ENCODE results near the gene MATN1.

Gene MATN1

DNA sequence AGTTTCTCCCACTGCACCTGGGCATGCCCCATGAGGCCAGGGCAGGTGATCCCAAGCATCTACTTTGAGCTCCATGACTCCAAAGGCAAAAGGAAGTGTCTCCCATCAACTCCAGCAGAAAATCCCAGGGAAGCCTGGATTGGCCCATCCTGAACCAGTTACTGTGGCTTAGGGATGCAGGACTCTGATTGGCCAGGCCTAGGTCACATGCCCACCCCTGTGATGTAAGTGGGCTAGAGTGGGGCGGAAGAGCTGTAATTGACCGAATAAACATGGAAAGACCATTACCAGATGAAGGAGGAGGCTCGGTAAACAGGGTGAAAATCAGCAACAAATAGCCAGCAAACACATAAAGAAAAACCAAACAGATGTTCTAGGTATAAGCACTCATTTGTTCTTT, 45.2 kb downstream of the MATN1 start:
- no peak for DNase-seq

DNA sequence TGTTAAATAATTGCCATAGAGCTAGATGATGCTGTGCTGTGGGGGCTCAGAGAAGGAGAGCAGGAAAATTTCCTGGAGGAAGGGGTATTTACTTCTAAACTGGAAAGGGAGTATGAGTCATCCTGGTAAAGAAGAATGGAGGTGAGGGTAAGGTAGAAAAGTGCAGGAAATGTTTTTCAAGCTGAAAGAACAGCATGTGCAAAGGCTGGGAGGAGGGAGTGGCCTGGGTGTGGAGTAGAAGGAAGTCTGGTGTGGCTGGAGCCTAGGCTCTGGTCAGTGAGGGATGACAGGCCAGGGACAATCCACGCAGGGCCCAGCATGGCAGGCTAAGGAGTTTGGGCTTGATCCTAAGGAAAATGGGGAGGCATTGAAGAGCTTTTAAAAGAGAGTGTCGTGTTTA, 45.9 kb downstream of the MATN1 start:
- DNase-seq: no peak

- no peak for DNase-seq
These were observed 47.6 kb downstream of the MATN1 start for GRCh38 chr1:30675761-30676160.

DNA sequence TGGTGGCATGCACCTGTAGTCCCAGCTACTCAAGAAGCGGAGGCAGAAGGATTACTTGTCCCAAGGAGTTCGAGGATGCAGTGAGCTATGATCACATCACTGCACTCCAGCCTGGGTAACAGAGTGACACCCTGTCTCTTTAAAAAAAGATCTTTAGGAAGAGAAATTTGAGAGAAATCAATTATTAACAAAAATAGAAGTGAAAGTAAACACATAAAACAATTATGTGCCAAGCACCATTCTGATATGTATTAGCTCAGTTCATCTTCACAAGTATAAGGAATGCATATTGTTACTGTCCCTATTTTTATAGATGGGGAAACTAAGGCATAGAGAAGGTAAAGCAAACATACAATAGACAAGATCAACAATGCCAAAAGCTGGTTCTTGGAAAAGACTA, 48.1 kb downstream of the MATN1 start:
- no peak for DNase-seq

GRCh38 chr1:30673395-30673794, 50.0 kb downstream of the MATN1 start:
- DNase-seq: no peak

DNA sequence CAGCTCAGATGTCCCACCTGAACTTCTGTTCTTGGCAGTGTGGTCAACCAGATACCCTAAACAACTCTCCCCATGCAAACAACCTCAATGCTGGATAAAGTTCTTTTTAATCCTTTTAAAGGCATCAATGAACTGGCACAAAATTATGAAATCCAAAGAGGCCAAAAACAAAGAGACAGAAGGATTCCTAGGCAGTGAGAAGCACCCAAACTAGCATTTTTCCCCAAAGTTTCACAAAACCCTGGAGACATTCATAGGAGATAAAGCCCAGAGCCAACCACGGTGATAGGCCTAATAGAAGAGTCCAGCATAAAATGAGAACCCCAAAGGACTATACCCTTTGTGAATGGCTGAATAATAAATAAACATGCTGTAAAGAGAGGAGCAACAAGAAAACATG, 50.7 kb downstream of the MATN1 start:
- DNase-seq: no peak

GRCh38 chr1:30670240-30671060, 52.9 kb downstream of the MATN1 start:
- no peak for DNase-seq

GRCh38 chr1:30668546-30669327, 54.6 kb downstream of the MATN1 start:
- no peak for DNase-seq

- DNase-seq: no peak
These were observed 55.4 kb downstream of the MATN1 start for GRCh38 chr1:30668024-30668423.

- no peak for DNase-seq
These were observed 56.6 kb downstream of the MATN1 start for GRCh38 chr1:30666756-30667273.

DNA sequence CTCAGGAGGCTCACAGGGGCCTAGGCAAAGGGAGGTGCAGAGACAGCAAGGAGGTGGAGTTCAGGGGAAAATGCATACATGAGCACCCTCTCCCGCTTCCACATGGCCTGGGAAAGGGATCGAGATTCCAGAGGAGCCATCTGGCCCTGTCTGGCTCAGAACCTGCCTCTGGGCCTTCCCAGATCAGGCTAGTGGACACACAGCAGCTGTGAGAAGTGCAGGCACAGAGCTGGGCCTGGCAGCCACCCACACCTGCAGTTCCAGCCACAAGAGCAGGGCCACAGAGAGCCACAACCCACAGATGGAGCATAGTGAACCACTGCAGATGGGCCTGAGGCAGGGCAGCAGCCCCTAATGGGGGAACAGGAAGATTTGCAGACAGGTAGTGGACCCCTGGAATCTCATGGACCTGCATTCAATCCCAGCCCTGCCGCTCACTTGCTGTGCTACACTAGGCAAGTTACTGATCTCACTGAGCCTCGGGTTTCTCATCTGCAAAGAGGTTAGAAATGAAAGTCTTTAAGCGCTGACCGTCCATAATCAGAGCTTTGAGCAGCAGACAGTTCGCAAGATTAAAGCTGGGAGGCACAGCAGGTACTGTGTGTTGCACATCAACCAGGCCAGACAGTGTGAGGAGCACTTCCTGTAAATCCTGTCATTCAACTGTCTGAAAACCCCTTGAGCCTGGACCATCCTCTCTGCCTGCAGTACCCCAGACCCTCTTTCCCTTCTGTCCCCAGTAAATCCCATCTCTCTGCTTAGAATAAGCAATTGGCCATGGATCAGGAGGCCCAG, 58.0 kb downstream of the MATN1 start:
- DNase-seq: no peak

GRCh38 chr1:30664103-30664755, 59.2 kb downstream of the MATN1 start:
- no peak for DNase-seq

GRCh38 chr1:30663596-30664091, 59.7 kb downstream of the MATN1 start:
- DNase-seq: no peak

GRCh38 chr1:30662291-30662840, 61.0 kb downstream of the MATN1 start:
- DNase-seq: no peak

GRCh38 chr1:30661311-30661710, 62.1 kb downstream of the MATN1 start:
- no peak for DNase-seq
